ENCODE measurements around the gene RALGPS2.
"Not testable (repeated sequence)": the region's sequence is repeated elsewhere in the genome, so short reads cannot be mapped to it uniquely, and the experiment has no call there.

RALGPS2 gene

DNA sequence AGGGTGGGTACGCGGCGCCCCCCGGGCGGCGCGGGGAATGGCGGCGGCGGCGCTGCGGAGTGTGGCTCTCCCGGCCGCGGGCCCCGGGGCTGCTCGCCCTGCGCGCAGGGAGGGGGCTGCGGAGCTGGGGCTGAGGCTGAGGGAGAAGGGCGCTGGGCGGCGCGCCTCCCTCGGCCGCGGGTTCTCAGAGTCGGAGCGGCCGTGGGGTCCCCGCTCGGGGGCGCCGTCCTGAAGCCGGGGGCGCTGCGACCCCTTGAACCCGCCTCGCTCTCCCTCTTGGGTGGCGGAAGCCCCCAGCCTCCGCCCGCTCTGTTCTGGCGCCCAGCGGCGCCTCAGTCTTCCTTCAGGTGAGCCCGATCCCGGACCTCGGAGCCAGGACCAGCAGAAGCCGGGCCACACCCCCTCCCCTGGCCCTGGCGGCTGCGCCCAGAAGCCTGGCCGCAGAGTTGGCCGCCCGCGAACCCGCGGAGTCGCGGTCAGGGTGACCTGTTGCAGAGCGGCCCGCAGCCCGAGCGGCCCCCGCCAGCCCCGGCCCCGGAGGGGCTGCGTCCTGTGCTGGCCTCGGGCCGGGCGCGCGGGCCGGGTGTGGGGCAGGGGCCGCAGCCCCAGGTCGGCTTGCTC, 532 bp downstream of the RALGPS2 start:
- peak; percentile 4 for DNase-seq

DNA sequence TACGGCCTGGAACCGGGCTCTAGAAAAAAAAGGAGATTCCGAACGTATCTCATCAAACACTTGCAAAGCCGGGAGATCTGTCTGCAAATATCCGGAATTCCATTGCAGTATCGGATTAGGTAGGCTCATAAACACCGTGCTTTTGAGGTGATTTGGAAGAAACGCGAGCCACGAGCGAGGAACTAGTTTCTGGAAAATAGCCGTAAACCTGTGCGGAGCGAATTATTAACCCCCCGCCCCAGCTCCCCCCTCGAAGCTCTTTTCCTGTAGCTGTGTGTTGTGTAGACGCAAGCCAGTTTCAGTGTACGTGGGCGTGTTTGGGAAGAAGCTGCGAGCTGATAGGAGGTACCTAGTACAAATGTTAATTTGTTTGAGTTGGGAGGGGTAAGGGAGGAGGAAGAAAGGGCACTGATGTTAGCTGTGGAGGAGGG, 1.1 kb downstream of the RALGPS2 start:
- peak; percentile 52 for DNase-seq

DNA sequence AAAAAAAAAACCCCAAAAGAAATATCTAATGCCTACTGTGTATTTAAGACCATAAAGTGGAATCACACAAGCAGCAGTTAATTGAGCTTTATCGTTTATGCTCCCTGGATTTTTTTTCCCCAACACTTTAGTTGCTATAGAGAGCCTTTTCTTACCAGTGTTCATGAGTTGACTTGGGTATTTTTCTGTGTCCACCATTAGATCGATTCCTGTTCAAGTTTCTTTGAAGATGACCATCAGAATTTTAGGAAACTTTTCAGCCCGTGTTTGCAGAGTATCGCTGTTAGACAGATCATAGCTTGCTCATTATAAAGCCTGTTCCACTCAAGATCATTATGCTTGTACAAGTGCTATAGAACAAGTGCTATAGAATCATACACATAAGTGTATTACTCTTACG, 1.5 kb downstream of the RALGPS2 start:
- DNase-seq, result no peak

DNA sequence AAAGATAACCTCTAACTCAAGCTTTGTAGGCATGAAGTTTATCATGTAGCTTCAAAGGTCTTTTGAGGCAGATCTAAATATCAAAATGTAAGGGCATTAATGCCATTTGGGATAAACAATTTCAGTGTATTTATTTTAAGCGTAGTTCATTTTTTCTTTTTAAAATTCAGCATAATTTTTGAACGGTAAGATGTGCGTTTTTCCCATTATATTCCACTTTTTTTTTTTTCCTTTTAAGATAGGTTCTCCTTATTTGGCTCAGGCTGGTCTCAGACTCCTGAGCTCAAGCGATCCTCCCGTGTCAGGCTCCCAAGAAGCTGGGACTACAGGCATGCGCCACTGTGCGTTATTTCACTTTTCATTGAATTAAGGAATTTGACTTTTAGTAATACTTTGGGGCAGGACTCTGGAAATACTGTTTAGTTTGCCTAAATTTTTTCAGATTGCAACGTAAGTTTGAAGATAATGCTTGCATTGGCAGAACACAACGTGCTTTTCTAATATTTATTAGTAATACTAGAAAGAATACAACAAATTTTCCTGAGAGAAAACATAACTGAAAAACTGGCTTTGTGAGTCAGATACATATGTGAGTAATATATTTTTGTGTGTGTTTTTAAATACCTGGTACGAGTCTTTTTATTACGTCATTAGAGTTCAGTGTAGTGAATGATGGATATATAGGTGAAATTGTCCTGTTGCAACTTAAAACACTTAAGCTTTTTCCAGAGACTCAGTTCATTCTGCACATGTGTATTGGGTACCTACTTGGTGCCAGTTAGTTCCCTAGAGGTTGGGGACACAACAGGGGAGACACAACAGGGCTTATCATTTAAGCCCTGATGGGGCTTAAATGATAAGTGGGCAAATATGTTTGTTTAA, 2.2 kb downstream of the RALGPS2 start:
- DNase-seq, result no peak

DNA sequence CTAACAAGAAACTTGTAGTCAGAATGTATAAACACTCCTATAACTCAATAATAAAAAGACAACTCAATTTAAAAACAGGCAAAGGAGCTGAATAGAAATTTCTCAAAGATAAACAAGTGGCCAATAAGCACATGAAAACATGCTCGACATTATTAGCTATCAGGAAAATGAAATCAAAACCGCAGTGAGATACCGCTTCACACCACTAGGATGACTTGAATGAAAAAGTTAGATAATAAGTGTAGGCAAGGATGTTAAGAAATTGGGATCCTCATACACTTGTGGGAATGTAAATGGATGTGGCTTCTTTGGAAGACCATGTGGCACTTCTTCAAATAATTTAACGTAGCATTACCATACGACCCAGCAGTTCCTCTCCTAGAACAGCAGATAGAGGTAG, 8.9 kb downstream of the RALGPS2 start:
- DNase-seq, result no peak

DNA sequence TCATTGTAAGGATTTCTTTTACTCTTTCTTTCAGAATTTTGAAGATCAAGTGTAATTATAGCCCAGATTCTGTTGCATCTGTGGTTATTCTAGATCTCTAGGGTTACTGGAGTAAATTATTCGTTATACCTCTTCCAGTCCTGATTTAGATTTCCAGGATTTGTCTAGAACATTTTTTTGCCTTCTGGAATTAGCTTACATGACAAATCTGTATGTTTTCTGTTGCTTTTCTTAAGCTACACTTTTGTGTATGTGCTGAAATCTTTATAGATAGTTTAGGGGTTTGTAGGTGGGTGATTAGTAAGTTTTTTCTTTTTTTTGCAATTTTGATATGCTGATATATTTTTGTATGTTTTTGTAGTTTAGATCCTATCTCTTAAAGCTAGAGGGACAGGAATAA, 13.7 kb downstream of the RALGPS2 start:
- DNase-seq, result no peak

DNA sequence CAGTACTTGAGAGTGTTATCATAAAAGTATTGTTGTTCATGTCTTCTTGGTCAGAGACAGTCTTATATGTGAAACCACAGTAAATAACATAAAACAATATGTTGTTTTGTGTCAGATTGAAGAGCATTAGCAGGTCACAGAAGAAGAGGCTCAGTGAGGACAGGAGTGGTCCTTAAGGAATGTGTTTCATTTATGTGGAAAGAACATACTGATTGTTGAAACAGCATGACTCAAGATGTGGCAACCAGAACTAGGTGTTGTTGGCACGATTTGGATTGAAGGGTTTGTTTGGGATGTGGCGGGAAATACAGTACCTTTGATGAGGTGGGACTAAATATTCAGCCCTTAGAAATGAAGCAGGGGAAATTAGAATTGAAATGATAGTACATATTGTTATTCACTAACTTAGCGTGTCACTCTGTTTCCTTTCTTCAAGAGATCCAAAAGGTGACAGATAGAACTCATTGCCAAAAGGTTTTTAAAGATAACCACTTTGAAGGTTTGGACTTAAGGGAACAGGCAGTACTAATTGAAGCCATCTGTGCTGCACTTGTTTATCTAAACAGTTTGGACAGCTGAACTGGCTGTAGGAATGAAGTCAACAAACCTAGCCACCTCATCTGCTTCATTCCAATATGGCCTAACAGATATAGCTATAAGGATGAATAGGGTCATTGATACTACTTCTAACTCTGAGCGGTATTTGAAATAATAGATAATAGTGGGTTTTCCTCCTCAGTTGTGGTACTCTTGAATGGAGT, 14.4 kb downstream of the RALGPS2 start:
- DNase-seq, result no peak

DNA sequence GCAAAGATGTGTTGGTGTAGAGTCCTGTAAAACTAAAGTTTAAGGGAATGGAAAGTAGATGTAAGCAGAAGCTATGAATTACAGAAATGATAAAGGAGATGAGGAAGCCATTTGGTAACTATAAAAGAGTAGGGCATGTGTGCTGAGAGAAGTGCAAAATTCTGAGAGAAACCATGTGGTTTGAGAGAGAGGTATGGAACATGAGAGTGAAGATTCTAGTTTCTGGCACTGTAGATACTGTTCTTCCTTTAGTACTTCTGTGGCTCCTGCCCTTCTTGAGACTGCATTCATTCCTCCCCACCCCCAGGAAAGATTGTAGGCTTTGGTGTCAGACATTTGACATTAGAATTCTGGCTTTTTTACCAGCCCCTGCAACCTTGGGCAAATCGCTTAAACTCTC, 15.4 kb downstream of the RALGPS2 start:
- DNase-seq, result no peak

DNA sequence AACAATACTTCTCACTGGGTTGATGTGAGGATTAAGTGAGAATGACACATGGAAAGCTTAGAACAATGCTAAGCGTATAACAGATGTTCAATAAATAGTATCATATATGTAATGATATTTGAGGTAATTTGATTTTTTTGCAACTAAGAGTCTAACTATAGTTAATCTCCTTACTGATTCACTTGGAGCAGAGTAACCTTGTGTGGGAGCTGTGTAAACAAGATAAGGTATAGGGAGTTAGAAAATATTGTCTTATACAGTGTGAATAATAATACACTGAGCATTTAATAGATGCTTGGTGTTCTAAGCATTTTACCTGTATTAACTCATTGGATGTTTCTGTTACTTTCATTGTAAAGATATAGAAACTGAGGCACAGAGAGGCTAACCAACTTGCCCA, 15.9 kb downstream of the RALGPS2 start:
- DNase-seq, result no peak

DNA sequence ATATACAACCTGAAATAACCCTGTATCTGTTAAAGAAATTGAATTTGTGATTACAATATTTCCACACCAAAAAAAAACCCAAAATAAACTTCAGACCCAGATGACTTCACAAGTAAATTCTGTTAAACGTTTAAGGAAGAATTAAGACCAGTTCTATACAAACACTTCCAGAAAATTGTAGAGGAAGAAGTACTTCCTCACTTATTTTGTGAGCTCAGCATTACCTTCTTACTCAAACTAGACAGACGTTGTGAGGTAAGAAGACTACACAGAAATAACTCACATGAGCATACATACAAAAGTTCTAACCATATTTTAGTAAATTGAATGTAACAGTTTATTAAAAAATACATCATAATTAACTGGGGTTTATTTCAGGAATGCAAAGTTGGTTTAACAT, 18.8 kb downstream of the RALGPS2 start:
- DNase-seq, result no peak

DNA sequence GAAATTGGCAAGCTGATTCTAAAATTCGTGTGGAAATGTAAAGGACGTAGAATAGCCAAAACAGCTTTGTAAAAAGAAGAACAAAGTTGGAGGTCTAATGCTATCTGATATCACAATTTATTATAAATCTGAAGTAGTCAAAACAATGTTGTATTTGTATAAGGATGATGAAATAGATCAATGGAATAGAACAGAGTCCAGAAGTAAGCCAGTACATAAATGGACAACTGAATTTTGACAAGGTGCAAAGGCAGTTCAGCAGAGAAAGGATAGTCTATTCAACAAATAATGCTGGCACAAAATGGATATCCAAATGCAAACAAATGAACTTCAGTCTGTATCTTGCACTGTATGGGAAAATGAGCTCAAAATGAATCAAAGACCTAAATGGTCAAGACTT, 20.2 kb downstream of the RALGPS2 start:
- DNase-seq, result no peak

DNA sequence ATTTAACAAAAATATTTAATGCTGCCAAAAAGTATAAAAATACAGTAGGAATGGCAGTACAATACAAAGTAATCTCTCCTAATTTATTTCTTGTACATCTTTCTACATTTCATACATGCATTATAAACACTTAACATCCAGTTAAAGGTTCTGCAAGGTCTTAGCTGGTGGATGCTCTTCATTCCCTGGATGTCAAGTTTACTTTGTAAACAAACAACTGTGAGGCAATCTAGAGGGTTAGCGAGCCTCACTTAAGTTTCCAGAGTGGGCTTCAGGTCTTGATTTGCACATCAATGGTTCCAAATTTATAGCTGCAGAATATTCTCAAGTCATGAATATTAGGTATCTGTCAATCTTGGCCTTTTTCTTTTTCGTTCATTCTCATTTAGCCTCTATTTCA, 21.3 kb downstream of the RALGPS2 start:
- no peak for DNase-seq

DNA sequence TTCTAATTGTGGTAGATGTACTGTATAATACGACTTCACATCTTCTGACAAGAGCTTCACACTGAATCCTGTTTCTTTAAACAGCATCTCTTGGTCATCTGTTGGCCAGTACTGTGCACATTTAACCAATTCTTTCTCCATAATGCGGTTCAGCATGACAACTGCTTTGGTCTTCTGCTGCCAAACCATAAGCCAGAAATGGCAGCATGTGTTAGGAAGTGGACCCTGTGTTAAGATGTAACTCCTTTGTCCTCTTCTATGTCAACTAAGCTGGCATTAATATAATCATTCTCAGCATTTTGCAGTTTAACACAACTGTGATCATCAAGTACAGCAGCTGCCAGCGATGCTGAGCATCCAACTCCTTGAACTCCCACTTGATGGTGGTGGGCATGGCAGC, 22.3 kb downstream of the RALGPS2 start:
- DNase-seq, result not testable (repeated sequence)

DNA sequence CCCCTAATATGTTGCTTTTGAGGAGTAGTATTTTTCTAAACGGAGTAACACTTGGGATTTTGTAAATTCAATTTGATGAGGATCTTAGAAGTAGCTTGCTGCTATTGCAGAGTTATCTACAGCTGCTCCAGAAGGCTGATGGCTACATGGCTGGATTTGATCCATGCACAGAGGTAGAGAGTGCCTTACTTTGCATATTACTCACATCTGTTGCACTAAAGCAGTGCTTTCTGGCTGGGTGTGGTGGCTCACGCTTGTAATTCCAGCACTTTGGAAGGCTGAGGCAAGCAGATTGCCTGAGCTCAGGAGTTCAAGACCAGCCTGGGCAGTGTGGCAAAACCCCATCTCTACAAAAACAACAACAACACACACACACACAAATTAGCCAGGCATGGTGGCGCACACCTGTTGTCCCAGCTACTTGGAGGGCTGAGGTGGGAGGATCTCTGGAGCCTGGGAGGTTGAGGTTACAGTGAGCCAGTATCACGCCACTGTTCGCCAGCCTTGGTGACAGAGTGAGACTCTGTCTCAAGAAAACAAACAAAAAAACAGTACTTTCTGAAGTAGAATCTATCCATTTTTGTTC, 24.6 kb downstream of the RALGPS2 start:
- no peak for DNase-seq

DNA sequence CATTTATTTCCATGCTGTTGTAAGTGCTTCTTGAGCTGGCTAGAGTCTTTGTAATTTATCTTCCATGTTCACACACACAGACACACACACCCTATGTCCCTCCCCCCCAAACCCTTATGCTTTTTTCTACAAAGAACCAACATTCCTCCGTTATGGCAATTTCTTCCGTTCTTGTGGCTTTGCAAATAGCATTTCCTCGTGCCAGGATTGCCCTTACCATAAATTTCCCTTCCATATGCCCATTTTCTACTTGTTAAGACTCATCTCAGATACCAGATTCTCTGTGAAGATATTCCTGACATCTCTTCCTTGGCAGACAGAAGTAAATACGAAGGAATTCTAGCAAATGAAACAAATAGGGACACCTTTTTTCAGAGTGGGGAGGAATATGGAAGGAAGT, 26.0 kb downstream of the RALGPS2 start:
- DNase-seq, result no peak

DNA sequence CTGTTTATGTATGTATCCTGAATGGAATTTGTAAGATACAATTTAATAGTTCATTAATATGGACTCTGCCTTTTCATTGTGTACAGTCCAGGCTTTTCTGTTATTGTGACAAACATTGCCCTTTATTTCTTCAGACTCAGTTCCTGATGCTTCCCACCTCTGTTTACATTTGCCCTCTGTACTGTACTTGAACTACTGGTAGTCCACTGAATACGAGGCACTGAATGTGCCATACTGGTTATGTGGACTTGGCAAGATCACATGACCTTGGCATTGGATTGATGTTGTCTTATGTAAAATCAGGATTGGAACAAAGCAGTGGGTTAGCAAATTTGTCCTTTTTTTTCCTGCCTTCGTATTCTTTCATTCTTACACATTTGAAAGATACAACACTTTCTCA, 27.8 kb downstream of the RALGPS2 start:
- no peak for DNase-seq

DNA sequence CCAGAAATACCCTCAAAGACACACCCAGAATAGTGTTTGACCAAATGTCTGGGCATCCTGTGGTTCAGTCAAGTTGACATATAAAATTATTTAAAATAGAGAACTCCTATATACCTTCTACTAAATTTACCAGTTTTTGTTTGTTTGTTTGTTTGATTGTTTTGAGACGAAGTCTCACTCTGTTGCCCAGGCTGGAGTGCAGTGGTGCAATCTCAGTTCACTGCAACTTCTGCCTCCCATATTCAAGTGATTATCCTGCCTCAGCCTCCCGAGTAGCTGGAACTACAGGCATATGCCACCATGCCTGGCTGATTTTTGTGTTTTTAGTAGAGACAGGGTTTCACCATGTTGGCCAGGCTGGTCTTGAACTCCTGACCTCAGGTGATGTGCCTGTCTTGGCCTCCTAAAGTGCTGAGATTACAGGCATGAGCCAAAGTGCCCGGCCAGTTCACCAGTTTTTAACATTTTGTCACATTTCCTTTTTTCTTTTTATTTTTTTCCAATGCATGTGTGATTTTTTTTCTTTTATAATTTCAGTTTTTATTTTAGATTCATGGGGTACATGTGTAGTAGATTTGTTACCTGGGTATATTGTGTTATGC, 29.7 kb downstream of the RALGPS2 start:
- not testable (repeated sequence) for DNase-seq

DNA sequence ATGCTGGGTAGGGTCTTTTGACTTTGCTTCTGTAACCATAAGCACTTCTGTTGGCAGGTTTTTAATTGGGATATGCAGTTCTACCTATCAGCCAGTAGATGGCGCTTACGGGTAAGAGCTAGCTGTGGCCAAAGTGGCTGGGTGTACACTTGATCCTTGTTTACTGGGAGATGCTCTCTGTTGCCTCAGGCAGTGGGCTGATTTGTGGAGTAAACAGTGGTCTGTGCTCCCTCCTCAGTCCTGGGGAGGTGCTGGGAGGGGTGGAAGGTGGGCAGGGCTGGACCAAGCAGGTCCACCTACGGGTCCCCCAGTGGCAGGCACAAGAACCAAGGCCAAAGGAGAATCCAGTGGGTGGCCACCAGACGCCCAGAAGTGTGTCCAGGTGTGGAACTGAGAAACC, 43.4 kb downstream of the RALGPS2 start:
- peak; percentile 57 for DNase-seq

DNA sequence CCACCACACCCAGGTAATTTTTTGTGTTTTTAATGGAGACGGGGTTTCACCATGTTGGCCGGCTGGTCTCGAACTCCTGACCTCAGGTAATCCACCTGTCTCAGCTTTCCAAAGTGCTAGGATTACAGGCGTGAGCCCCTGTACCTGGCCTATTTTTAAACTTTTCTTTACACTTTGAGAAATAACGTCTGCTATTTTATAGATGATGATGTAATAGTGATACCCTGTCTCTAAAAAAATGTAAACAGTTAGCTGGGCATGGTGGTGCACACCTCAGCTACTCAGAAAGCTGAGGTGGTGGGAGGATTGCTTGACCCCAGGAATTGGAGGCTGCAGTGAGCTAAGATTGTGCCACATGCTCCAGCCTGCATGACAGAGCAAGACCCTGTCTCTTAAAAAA, 47.9 kb downstream of the RALGPS2 start:
- DNase-seq, result no peak

DNA sequence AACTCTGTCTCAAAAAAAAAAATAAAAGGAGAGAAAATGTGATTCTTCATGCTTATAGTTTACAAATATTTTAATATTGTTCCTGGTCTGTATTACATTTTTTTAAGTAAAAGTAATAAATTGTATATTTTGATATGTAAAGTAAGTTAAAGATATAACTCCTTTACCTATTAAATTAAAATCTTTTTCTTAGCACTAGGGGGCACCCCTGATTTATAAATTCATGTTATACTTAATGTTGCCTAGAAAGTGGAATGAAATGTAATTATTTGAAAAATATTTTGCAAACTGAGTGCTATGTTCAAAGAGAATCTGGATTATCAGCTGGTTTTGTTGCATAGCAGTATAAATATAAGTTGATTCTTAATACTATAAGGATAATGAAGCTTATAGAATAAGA, 49.2 kb downstream of the RALGPS2 start:
- DNase-seq, result peak; percentile 35

DNA sequence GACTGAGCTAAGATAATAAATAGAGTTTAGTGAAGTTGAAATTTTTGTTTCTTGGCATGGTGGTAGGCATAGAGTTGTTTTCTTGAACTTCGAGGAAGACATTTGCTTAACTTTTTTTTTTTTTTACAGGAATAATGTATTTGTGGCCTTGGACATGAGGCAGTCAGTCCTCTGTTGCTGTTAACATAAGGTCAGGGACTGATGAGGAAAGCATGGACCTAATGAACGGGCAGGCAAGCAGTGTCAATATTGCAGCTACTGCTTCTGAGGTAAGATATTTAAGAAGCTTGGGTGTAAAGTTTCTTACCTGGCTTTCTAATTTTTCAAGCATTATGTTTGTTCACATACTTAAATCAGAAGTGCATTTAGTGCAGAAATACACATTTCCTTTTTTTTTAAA, 51.5 kb downstream of the RALGPS2 start:
- no peak for DNase-seq

DNA sequence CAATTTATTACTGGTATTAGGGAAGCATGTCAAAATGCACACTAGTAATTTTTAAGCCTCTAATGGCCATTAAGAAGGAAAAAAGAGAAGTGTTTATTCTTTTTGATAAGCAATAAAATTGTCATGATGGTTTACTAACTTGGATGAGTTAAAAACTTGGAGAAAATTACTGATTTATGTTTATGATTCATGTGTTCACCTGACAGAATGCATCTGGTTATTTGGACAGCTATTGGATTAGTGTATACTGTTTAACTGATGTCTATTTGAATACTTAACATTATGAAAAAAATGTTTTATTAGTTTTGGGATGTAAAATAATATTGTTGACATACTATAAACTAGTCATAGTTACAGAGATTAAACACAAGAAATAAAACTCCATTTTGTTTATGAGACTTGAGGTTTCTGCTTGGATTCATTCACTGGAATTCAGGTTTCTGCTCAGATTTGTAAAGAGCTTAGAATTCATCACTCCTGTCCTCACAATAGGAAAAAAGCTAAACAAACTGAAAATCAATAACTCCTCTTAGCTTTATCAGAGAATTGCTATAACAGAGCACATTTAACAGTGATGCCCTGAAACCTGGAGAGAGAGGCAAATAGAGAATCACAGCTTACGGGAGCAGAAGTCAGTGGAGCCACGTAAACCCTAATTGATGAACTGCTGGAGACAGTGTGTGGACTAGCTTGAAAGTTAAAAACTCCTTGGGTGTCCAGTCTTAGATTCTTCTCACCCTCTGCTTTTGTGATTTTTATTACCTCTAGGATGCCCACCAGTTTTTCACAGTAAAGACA, 56.7 kb downstream of the RALGPS2 start:
- DNase-seq, result no peak
